Stimulated activated CD8-positive, alpha-beta memory T cell treated with anti-CD3 and anti-CD28 coated beads, Interleukin-4, amount 100 ng/mL, for 48 hours (primary cell): Measurements from ENCODE around the gene AHCYL1.
"Not testable (repeated sequence)": the region's sequence is repeated elsewhere in the genome, so short reads cannot be mapped to it uniquely, and the experiment has no call there.

Experiments
- DNase-seq: peaks from one replicate; pipeline ENCODE4 v3.0.0-alpha.2; 2020

AHCYL1 gene

GRCh38 chr1:109984456-109985246 lies at the start of gene AHCYL1:
TSS of gene AHCYL1 (plus strand) at chr1:109984765. CDS start at chr1:109985053, 288 bp downstream.
- peak; percentile 100 for DNase-seq

- no peak for DNase-seq
Observed at GRCh38 chr1:109935451-109935900, 49.1 kb upstream of the AHCYL1 start.

DNA sequence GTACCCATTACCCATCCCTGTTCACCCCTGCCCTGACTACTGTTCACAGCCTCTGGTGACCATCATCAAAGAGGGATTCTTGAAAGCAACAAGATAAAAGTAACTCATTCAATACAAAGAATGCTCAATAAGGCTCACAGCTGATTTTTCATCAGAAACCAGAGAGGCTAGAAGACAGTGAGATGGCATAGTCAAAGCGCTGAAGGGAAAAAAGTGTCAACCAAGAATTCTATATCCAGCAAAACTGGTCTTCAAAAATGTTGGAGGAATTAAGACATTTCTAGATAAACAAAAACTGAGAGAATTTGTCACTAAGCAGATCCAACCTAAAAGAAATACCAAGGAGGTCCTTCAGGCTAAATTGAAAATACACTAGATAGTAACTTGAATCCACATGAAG lies 46.8 kb upstream of the AHCYL1 start:
- DNase-seq = no peak

DNA sequence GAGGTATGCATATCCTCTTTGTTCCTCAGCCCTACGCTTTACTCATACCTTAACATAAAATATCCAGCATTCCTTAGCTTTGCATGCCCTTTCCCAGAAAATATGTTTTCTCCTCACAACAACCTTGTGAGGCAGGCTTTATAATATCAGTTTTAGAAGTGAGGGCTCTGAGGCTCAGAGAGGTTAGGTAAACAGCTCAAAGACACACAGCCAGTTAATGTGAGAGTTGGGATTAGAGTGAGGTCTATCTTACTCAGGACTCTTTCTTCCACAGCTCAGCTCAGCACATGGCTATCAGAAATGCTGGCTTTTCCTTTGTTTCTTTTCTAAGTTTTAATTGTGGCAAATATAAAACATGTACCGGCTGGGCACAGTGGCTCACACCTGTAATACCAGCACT lies 46.0 kb upstream of the AHCYL1 start:
- no peak for DNase-seq

GRCh38 chr1:109942434-109942833 lies 42.1 kb upstream of the AHCYL1 start:
- no peak for DNase-seq

DNA sequence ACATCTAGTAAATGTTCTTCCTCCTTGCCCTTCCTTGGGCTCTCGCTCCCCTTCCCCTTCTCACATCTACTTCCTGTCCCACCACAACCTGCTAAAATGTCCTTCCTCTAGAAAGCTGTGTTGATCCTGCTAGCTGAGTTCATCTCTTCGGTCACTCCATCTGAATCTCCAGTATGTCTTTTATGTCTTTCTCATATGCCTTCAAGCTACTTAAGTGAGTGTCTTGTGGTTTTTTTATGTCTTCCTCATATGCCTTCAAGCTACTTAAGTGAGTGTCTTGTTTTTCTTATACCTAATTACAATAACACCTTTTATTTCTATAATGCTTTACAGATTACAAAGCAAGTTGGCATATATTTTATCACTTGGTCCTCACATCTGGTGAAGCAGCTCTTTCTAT lies 40.0 kb upstream of the AHCYL1 start:
- DNase-seq = no peak

GRCh38 chr1:109946511-109946910 lies 38.1 kb upstream of the AHCYL1 start:
- DNase-seq = no peak

GRCh38 chr1:109947582-109948284 lies 36.8 kb upstream of the AHCYL1 start:
- no peak for DNase-seq

DNA sequence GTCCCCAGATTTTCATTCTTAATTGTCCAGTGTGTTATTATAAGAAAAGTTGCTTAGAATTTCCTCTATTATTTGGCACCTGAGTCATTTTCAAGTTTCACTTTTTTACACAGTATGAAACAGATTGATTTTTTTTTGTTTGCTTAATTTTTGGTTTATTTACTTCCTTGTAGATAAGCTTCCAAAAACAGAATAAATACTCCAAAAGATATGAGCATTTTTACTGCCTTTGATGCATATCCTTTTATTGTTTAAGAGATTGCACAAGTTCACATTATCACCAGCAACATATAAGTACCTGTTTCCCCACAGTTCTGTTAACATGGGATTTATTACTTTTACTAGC lies 36.3 kb upstream of the AHCYL1 start:
- DNase-seq = no peak

DNA sequence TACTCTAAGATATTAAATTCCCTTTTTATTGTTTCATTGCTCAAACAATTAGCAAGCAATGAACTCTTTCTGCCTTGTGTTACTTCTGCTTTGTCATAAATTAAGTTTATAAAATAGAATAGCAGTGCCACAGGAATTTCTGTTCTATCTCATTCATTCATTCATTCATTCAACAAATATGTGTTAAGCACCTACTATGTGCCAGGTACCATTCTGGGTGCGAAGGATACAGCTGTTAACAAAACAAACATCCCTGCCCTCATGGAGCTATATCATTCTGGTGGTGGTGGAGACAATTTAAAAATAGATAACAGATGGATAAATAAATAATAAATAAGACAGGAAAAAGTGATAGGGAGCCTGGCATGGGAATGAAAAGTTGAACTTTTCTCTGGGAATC lies 34.5 kb upstream of the AHCYL1 start:
- no peak for DNase-seq

DNA sequence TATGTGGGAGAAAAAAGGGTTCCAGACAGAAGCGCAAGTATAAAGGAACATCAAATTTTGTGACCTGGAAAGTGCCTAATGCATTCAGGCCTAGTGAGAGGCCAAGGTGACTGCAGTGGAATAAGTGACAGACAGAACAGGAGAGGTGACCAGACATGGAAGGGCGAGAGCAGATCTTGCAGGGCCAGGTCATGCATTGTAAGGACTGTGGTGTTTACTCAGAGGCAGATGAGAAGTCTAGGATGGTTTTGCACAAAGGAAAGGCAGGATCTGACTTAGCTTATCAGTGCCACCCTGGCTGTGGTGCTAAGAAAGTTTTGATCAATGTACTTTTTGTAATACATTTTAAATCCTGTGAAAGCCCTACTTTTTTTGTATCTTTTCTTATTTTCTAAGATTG lies 34.1 kb upstream of the AHCYL1 start:
- DNase-seq = no peak

DNA sequence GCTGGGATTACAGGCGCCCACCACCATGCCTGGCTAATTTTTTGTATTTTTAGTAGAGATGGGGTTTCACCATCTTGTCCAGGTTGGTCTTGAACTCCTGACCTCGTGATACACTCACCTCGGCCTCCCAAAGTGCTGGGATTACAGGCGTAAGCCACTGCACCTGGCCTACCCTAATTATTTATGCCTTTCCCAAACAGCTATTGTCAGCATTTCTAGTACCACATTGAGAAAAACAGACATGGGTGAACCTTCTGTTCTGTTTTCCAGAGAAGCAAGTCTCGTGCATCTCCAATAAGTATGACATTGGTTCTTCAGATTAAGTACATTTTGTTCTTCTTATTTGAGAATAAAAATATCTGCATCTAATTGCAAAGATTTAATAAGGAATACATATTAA lies 33.1 kb upstream of the AHCYL1 start:
- not testable (repeated sequence) for DNase-seq

GRCh38 chr1:109954041-109954512 lies 30.5 kb upstream of the AHCYL1 start:
- DNase-seq = no peak

DNA sequence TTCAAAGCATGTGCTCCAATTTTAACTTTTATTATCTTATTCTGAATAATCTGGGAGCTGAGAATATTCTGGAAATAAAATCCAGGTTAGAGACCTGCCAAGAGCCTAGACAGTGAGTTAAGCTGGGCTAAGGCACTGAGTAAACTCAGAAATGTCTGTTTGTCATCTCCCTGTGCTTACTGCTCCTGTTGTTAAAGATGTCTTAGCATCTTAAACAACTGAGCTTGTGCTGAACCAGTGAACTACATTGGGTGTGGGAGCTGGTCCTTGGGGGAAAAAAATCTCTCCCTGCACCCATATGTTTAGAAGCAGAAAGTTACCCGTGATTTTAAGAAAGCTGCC lies 25.0 kb upstream of the AHCYL1 start:
- no peak for DNase-seq

- no peak for DNase-seq
Observed at GRCh38 chr1:109959974-109960744, 24.4 kb upstream of the AHCYL1 start.

DNA sequence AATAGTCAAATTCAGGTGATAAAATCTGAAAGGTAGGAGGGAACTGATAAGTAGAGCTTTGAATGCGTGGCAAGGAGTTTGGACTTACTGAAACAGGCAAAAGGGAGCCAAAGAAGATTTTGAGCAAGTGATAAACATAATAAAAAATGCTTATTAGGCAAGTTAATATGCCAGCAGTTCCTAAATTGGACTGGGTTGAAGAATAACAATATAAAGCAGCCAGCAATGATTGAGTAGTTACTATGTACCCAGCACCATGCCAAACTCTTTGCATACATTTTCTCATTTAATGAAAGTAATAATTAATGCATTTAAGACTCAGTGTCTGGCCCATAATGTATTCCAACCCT lies 23.8 kb upstream of the AHCYL1 start:
- DNase-seq = no peak

DNA sequence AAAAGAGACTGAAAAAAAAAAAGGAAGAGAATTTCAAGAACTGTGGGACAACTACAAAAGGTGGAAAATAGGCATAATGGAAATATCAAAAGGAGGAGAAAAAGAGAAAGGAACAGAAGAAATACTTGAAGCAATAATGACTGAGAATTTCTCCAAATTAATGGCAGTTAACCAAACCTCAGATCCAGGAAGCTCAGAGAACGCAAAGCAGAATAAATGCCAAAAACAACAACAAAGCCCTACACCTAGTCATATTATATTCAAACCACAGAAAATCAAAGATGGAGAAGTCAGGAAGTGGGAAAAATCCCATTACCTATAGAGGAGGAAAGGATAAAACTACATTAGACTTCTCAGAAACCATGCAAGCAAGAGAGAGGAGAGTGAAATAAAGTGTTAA lies 20.7 kb upstream of the AHCYL1 start:
- no peak for DNase-seq

DNA sequence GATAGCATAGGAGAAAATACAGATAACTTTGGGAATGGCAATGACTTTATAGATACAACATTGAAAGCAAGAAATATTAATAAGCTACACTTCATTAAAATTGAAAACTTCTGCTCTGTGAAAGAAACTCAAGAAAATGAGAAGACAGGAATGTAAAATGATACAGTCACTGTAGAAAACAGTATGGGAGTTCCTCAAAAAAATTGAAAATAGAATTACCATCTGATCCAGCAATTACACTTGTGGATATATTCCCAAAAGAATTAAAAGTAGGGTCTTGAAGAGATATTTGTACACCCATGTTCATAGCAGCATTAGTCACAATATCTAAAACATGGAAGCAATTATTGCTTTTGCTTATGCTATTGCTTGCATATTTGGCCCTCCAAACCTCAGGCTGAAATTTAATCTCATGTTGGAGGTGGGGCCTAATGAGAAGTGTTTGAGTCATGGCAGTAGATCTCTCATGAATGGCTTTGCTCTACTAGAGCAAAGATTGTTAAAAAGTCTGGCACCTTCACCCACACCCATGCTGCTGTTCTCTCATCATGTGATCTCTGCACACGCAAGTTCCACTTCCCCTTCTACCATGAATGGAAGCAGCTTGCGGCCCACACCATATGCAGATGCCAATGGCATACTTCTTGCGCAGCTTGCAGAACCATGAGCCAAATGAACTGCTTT lies 15.3 kb upstream of the AHCYL1 start:
- DNase-seq = no peak

DNA sequence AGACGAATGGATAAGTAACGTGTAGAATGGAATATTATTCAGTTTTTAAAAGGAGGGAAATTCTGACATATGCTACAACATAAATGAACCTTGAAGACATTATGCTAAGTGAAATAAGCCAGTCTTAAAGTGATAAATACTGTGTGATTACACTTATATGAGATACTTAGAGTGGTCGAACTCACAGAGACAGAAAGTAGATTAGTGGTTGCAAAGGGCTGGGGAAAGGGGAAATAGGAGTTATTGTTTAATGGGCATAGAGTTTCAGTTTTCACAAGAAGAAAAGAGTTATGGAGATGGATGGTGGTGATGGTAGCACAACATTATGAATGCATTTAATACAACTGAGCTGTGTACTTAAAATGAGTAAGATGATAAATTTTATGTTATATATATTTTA lies 14.7 kb upstream of the AHCYL1 start:
- no peak for DNase-seq

GRCh38 chr1:109971559-109971958 lies 13.0 kb upstream of the AHCYL1 start:
- no peak for DNase-seq

DNA sequence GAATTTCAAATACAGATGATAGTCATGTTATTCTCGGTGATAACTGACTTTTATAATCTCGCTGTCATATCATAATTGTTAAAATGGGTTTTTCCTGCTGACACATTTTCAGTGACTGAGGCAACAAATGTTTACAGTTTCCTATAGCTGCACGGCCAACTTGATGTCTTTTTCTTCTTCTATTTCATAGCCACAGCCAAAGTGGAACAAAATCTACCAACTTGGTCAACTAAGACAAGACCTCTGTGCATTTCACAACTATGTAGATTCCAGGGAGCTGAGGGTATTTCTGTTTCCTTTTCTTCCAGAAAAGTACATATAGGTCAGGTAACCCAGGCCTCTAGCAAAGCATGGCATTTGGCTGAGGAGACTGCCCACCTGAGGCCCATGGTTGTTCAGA lies 10.4 kb upstream of the AHCYL1 start:
- no peak for DNase-seq

DNA sequence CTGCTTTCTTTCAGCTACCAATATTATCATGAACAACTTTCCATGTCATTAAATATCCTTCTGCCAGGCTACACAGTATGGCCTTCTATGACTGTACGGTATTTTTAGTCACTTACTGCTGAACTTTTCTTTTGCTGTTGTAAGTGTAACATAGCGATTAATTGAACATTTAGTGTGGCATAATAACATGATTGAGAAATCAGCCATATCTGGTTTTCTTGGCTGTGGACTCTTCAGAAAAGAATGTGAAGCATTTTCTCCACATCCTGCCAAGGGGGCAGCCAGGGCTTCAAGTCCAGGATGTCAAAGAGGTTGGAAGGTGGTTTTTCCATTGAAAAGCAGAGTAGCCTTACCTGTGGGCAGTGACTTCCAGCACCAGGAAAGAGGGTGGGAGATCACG lies 8.8 kb upstream of the AHCYL1 start:
- DNase-seq = no peak

- DNase-seq = no peak
Observed at GRCh38 chr1:109976762-109977161, 7.8 kb upstream of the AHCYL1 start.
